Fibroblast of pulmonary artery (primary cell): ENCODE results near the gene C1QL2.

Experiments used
- DNase-seq: peaks from one replicate; pipeline ENCODE4 v3.0.0-alpha.2; 2010; ENCODE audit warnings: low read depth
- H3K4me3 ChIP-seq: replicated peaks from 2 replicates; pipeline ENCODE4 v1.5.1; 2011; ENCODE audit warnings: low read depth, mild to moderate bottlenecking, control low read depth, low read length, moderate library complexity
- TF ChIP-seq, protein P1 (sequence below): IDR thresholded peaks from 2 replicates; pipeline ENCODE4 v1.5.1; 2011; ENCODE audit warnings: mild to moderate bottlenecking, control low read depth, low read length, inconsistent platforms; ENCODE audit errors: missing control alignments

Gene C1QL2

DNA sequence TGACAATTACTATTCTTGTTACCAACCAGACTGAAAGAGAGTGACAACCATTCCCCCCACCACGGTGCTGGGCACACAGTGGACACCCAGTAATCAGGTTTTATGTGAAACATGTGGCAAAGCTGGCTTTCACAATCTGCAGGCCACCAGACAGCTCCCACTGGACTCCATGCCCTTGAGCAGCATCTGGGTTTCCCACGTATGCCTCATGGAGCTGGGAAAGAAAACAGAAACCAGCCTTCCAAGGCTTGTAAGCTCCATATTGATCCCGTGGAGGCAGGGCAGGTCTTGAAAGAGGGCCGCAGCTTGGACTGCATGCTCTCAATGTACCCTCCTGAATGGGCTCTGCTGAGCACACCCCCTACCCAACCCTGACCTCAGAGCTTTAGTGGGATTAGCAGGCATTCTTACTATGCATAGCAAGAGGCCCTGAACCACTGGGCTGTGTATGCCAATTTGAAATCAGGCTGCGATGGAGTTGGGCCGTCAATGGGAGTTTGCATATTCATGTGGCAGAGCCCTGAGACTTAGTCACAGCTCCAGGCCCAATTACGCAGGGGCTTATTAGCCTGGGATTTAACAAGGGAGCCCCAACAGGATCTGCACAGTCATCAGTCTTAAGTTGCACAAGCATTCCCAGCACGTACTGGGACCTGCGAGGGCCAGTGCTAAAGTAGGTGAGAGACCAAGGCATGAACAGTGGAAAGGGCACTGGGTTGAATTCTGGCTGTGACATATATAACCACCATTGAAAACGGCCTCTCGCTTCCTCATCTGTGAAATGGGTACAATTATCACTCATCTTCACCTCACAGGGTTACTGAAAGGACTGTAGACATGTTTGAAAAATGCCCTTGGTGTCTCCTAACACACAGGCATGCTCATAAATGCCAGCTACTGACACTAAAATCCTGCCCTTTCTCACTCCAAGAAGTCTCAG lies 10.5 kb downstream of the C1QL2 start:
- TF ChIP-seq, protein P1, sequence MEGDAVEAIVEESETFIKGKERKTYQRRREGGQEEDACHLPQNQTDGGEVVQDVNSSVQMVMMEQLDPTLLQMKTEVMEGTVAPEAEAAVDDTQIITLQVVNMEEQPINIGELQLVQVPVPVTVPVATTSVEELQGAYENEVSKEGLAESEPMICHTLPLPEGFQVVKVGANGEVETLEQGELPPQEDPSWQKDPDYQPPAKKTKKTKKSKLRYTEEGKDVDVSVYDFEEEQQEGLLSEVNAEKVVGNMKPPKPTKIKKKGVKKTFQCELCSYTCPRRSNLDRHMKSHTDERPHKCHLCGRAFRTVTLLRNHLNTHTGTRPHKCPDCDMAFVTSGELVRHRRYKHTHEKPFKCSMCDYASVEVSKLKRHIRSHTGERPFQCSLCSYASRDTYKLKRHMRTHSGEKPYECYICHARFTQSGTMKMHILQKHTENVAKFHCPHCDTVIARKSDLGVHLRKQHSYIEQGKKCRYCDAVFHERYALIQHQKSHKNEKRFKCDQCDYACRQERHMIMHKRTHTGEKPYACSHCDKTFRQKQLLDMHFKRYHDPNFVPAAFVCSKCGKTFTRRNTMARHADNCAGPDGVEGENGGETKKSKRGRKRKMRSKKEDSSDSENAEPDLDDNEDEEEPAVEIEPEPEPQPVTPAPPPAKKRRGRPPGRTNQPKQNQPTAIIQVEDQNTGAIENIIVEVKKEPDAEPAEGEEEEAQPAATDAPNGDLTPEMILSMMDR = no peak
- H3K4me3 ChIP-seq = no peak overlapping the region
- no peak for DNase-seq

DNA sequence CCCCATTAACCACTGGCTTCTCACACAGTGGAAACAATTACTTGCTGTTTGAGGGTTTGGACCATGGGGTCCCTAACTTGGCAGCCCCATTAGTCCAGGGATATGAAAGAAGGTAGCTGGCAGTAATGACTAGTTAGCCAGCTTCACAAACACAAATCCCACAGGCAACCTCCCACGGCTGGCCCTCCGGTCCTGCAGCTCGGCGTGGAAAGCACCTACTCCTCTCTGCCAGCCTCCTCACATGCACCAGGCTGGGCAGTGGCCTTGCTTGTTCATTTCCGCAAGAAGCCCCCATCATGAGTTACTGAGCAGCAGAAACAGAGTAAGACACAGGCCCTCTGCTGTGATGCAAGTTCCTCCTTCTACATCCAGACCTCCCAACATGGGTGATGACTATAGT lies 13.7 kb downstream of the C1QL2 start:
- TF ChIP-seq, protein P1 = no peak
- H3K4me3 ChIP-seq = no peak overlapping the region
- no peak for DNase-seq

DNA sequence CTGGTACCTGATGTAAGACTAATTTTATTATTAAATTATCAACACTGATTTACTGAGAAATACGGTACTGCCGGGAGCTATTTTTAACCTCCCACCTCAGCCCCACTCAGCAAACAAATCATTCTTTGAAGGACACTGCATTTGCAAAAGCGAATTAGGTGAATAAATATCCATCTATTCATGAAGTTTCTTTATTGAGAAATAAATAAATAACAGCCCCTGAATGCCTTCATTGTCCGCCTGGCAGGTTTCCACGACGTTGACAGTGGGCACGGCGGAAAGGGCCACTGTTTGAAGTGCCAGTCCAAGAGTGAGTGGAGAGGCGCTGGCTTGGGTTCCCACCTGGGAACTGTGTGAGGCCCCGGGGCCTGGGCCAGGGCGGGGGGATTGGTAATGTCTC lies 15.7 kb downstream of the C1QL2 start:
- no peak overlapping the region for H3K4me3 ChIP-seq
- DNase-seq = no peak
- TF ChIP-seq, protein P1 = no peak

DNA sequence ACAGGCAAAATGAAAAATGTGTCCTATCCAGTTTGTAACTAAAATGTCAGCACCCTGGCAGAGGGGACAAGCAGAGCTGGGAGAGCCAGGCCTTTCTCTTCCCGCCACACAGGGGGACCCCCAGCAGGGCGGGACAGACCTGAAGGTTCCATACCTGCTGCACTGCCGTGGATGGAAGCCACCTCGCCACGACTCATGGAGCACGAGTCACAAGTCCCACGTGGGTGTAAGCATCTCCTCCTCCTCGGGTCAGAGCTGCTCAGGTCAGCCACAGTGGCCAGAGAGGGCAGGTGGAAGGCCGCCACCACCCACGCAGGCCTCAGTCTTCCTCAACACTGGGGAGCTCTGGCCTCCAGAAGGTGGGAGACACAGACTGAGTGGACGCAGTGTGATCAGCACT lies 21.0 kb downstream of the C1QL2 start:
- TF ChIP-seq, protein P1 = no peak

DNA sequence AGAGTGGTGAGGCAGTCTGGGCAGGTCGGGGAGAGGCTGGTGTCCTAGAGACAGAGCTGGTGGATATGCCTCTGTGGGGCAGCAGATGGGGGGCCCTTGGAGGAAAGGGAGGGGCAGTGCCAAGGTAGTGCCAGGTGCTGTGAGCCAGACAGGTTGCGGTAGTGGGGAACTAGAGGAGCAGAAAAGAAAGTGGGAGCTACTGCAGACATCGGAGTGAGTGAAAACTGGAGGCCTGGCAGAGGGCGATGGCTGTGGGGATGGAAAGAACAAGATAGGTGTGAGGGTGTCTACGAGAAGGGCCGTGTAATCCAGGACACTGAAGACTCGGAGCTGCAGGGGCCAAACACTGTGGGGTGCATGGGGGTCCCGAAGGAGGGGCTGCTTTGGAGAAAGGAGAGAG lies 21.7 kb downstream of the C1QL2 start:
- no peak overlapping the region for H3K4me3 ChIP-seq
- TF ChIP-seq, protein P1 = no peak
- no peak for DNase-seq

More for the DNA sequence above, 21.0 kb downstream of the C1QL2 start:
- H3K4me3 ChIP-seq = no peak overlapping the region
- DNase-seq = no peak

DNA sequence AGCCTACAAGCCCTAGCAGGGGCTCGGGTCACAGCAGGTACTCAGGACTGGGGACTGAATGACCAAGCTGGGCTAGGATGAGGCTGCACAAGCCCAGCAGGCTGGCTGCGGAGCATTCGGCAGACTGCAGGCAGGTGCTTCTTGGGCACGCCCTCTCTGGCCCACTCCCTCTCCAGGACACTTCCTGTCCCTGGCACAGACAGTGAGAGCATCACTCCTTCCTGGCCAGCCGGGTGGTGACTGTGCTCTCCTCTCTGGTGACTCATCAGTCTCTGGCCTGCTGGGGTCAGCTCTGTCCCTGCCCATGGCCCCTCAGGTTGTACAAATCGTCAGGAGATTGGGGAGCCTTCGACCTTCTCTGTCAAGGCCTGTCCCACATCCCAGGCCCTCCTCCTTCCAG lies 22.5 kb downstream of the C1QL2 start:
- DNase-seq = no peak
- H3K4me3 ChIP-seq = no peak overlapping the region
- TF ChIP-seq, protein P1 = no peak

DNA sequence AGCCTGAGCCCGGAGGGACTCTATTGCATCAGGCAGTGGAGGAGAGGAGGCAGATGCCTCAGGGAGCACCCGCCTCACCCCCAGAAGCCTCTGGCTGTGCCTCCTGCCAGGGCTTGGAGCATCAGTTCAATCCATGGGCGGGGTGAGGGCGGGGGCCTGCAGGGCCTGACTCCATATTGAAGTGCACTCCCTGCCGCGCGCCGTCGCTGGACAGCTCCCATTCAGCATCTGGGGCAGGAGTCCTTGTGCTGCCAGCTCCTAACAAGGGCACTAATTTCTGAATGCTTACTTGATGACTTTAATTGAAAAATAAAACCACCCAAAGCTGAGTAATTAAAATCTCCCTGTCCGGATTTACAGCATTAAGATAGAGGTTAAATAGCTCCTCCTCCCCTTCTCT lies 23.8 kb downstream of the C1QL2 start:
- H3K4me3 ChIP-seq = no peak overlapping the region
- TF ChIP-seq, protein P1 = no peak
- no peak for DNase-seq
